H1 (cell line): ENCODE data around the gene LRRC4C. TPM values are rescaled to one million over a fixed set of nuclear protein-coding genes. Genes with fewer than 3 reads are reported as not detected.

ENCODE experiments used
- CTCF ChIA-PET: fragments of 300-600 bp; sonication (Branson Sonifier 250); formaldehyde crosslinking; loops from one replicate; lab custom pipeline; 2021; ENCODE audit not compliant: partially characterized antibody; lab: Charles Lee
- POLR2A ChIA-PET: fragments of 300-600 bp; sonication (Branson Sonifier 250); formaldehyde crosslinking; loops from one replicate; lab custom pipeline; 2021; ENCODE audit warnings: inconsistent platforms; ENCODE audit not compliant: partially characterized antibody; lab: Charles Lee
- DNase-seq, 2 experiments: peaks; one replicate each; pipeline versions ENCODE4 v3.0.0 to v3.0.0-alpha.2; 2010 to 2022; ENCODE audit warnings: low spot score in 2 of 2, low read depth in 1 of 2, mixed read lengths in 1 of 2
- FAIRE-seq: peaks from 2 replicates; lab custom pipeline; 2011; peaks lifted over from hg19 to GRCh38; lab: Jason Lieb, UNC
- H2AFZ ChIP-seq: 2 replicates; pipeline ENCODE4 v1.8.1; 2012; ENCODE audit warnings: low read length, inconsistent platforms
- H2AK5ac ChIP-seq: 2 replicates; pipeline ENCODE4 v1.6.1; 2013; ENCODE audit warnings: low read depth, low read length
- H2BK120ac ChIP-seq: replicated peaks from 2 replicates; pipeline ENCODE3; 2013; ENCODE audit warnings: low read depth, low read length, inconsistent platforms
- H2BK12ac ChIP-seq: 2 replicates; pipeline ENCODE4 v1.6.1; 2013; ENCODE audit warnings: low read depth, low read length
- H2BK15ac ChIP-seq: 2 replicates; pipeline ENCODE4 v1.6.1; 2013; ENCODE audit warnings: low read length
- H2BK20ac ChIP-seq: 2 replicates; pipeline ENCODE4 v1.6.1; 2013; ENCODE audit warnings: low read length
- H2BK5ac ChIP-seq: 2 replicates; pipeline ENCODE4 v1.6.1; 2013; ENCODE audit warnings: low read depth, low read length
- H3K14ac ChIP-seq: 2 replicates; pipeline ENCODE4 v1.6.1; 2013; ENCODE audit warnings: inconsistent platforms; ENCODE audit not compliant: insufficient read length
- H3K18ac ChIP-seq: 2 replicates; pipeline ENCODE4 v1.6.1; 2013; ENCODE audit warnings: low read length; ENCODE audit errors: extremely low read depth
- H3K23ac ChIP-seq: 2 replicates; pipeline ENCODE4 v1.6.1; 2013; ENCODE audit warnings: inconsistent platforms; ENCODE audit not compliant: insufficient read length
- H3K23me2 ChIP-seq: 2 replicates; pipeline ENCODE4 v1.6.1; 2013; ENCODE audit warnings: low read depth, low read length
- H3K27ac ChIP-seq: 2 replicates; pipeline ENCODE4 v1.6.1; 2011; ENCODE audit warnings: low read depth, low read length, inconsistent platforms
- H3K27me3 ChIP-seq, 4 experiments: replicated peaks in 1 of 4; 1 replicate in 1 of 4; 2 replicates in 3 of 4; pipeline versions ENCODE4 v1.6.1 to v1.8.1; 2011 to 2013; ENCODE audit warnings: low read length in 3 of 4, mild to moderate bottlenecking in 3 of 4, inconsistent platforms in 2 of 4, mixed read lengths in 2 of 4, moderate library complexity in 1 of 4; ENCODE audit not compliant: control insufficient read depth in 3 of 4, insufficient read depth in 3 of 4; ENCODE audit errors: extremely low read depth in 1 of 4
- H3K36me3 ChIP-seq, 4 experiments: 2 replicates each; pipeline versions ENCODE4 v1.6.1 to v1.8.1; 2011 to 2013; ENCODE audit warnings: mild to moderate bottlenecking in 4 of 4, low read length in 3 of 4, moderate library complexity in 2 of 4, control low read depth in 1 of 4, inconsistent platforms in 1 of 4; ENCODE audit not compliant: insufficient read depth in 4 of 4, control insufficient read depth in 2 of 4
- H3K4ac ChIP-seq: replicated peaks from 2 replicates; pipeline ENCODE3; 2013; ENCODE audit warnings: low read length, low read depth, mixed read lengths, inconsistent platforms; ENCODE audit not compliant: insufficient read length
- H3K4me1 ChIP-seq, 4 experiments: replicated peaks in 1 of 4; 1 replicate in 1 of 4; 2 replicates in 3 of 4; pipeline versions ENCODE4 v1.6.1 to v1.8.1; 2011 to 2013; ENCODE audit warnings: low read length in 3 of 4, inconsistent platforms in 2 of 4, mixed read lengths in 1 of 4; ENCODE audit not compliant: insufficient read depth in 4 of 4, control insufficient read depth in 3 of 4
- H3K4me2 ChIP-seq, 2 experiments: 2 replicates each; pipeline versions ENCODE4 v1.6.1 to v1.8.1; 2011 to 2013; ENCODE audit warnings: low read depth in 2 of 2, low read length in 2 of 2, control low read depth in 1 of 2, inconsistent platforms in 1 of 2, mild to moderate bottlenecking in 1 of 2; ENCODE audit not compliant: insufficient read depth in 1 of 2
- H3K4me3 ChIP-seq, 4 experiments: fragments of 200-600, 300-600 bp in 1 of 4; sonication (generic), shearing (Covaris generic), sonication (Bioruptor Twin) in 1 of 4; 2 replicates each; pipeline versions ENCODE4 v1.5.1 to v1.8.1; 2011 to 2016; ENCODE audit warnings: low read length in 4 of 4, low read depth in 3 of 4, control low read depth in 2 of 4, inconsistent platforms in 2 of 4, mild to moderate bottlenecking in 2 of 4, mixed read lengths in 1 of 4, moderate library complexity in 1 of 4; ENCODE audit not compliant: insufficient read depth in 2 of 4; ENCODE audit errors: extremely low read depth in 1 of 4
- H3K56ac ChIP-seq: replicated peaks from 2 replicates; pipeline ENCODE3; 2013; ENCODE audit warnings: low read depth, mild to moderate bottlenecking, mixed read lengths, low read length, inconsistent platforms; ENCODE audit not compliant: insufficient read length
- H3K79me1 ChIP-seq: 2 replicates; pipeline ENCODE4 v1.6.1; 2013; ENCODE audit warnings: low read depth, low read length, control low read depth
- H3K79me2 ChIP-seq, 2 experiments: 2 replicates each; pipeline versions ENCODE4 v1.6.1 to v1.8.1; 2012 to 2013; ENCODE audit warnings: low read length in 2 of 2, mild to moderate bottlenecking in 2 of 2, inconsistent platforms in 1 of 2; ENCODE audit not compliant: insufficient read depth in 2 of 2, control insufficient read depth in 1 of 2
- H3K9ac ChIP-seq, 4 experiments: replicated peaks in 1 of 4; 1 replicate in 1 of 4; 2 replicates in 3 of 4; pipeline versions ENCODE4 v1.6.1 to v1.8.1; 2011 to 2013; ENCODE audit warnings: low read depth in 3 of 4, low read length in 3 of 4, control low read depth in 2 of 4, mild to moderate bottlenecking in 2 of 4, moderate library complexity in 2 of 4, inconsistent platforms in 1 of 4; ENCODE audit errors: extremely low read depth in 1 of 4
- H3K9me3 ChIP-seq, 2 experiments: 2 replicates each; pipeline versions ENCODE4 v1.6.1 to v1.8.1; 2012 to 2013; ENCODE audit warnings: mild to moderate bottlenecking in 2 of 2, moderate library complexity in 2 of 2, control low read depth in 1 of 2, inconsistent platforms in 1 of 2, low read depth in 1 of 2, low read length in 1 of 2, mixed read lengths in 1 of 2; ENCODE audit not compliant: insufficient read depth in 2 of 2
- H4K20me1 ChIP-seq, 2 experiments: replicated peaks in 1 of 2; 2 replicates each; pipeline versions ENCODE3 to v1.8.1; 2011 to 2013; ENCODE audit warnings: inconsistent platforms in 2 of 2, low read length in 2 of 2, mild to moderate bottlenecking in 1 of 2; ENCODE audit not compliant: insufficient read depth in 2 of 2, control insufficient read depth in 1 of 2
- H4K5ac ChIP-seq: 2 replicates; pipeline ENCODE4 v1.6.1; 2013; ENCODE audit warnings: low read length, low read depth, mixed read lengths, inconsistent platforms; ENCODE audit not compliant: insufficient read length
- H4K8ac ChIP-seq: 2 replicates; pipeline ENCODE4 v1.8.0; 2013; ENCODE audit warnings: mild to moderate bottlenecking, moderate library complexity, low read length, inconsistent platforms; ENCODE audit not compliant: insufficient read depth; ENCODE audit errors: extremely low read depth
- H4K91ac ChIP-seq: replicated peaks from 2 replicates; pipeline ENCODE3; 2013; ENCODE audit warnings: low read length, mixed read lengths, inconsistent platforms; ENCODE audit not compliant: insufficient read length
- JUND ChIP-seq: IDR thresholded peaks from 2 replicates; pipeline ENCODE4 v1.6.1; 2011; ENCODE audit warnings: mild to moderate bottlenecking, improper control_type of control experiment, low read length
- POLR2AphosphoS5 ChIP-seq: IDR thresholded peaks from 2 replicates; pipeline ENCODE4 v1.6.1; 2011; ENCODE audit warnings: low read depth, low read length
- SP4 ChIP-seq: IDR thresholded peaks from 2 replicates; pipeline ENCODE4 v1.6.1; 2012; ENCODE audit warnings: low read length, inconsistent platforms
- WGBS, 2 experiments: shearing (Covaris generic) in 1 of 2; methylation state at CpG; one replicate each; pipeline versions ENCODE4 v1.1.6 to v1.1.7; 2013 to 2015; ENCODE audit warnings: low lambda C conversion rate in 2 of 2, mixed read lengths in 2 of 2, inconsistent platforms in 1 of 2, low coverage in 1 of 2, missing lambda C conversion rate in 1 of 2; ENCODE audit not compliant: insufficient replicate concordance in 2 of 2, insufficient coverage in 1 of 2, insufficient read length in 1 of 2; ENCODE audit errors: extremely low coverage in 1 of 2, missing lambda C conversion rate in 1 of 2; 5-methylcytosine and 5-hydroxymethylcytosine counted together
- polyA plus RNA-seq, 7 experiments: library from polyadenylated mRNA; depleted of rRNA in 3 of 7; stranded (reverse) in 5 of 7; unstranded in 2 of 7; fragments of >200 nt in 5 of 7; fragments of 200-250 nt in 2 of 7; gene quantifications; 1 replicate in 5 of 7; 2 replicates in 1 of 7; 4 replicates in 1 of 7; pipeline versions ENCODE4 v1.2.1 to v1.2.3, GENCODE V29; 2011 to 2013; ENCODE audit warnings: missing spikeins in 2 of 7, mixed read lengths in 2 of 7
- total RNA-seq: library from RNA; stranded (reverse); fragmentation: NEBNext Ultra II Directional; extraction: Animal tissue kit (Norgen Biotek cat#: 25700); gene quantifications from 2 replicates; pipeline ENCODE4 v1.2.1, GENCODE V29; 2021

The LRRC4C gene
- total and polyA plus RNA-seq, 2 of the 8 experiments (the other 6 are each of a cell fraction or from before 2014, with no cell fraction given): 0.23 to 2.2 TPM

DNA sequence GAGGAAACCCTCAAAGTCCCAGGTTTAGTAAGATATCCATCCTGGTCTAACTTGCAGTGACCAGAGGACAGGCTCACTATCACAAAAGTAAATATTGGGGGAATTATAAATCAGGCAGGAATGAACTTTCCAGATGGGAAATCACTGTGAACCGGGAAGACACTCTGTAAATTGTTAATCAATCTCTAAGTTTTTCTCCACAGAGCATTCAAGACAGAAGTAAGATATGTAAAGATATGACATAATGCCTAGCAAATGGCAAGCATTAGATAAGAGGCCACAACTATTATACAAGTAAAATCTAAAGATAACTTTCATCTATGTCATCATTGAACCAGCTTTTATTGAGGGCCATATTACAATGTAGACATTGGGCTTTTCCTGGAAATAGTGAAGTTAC lies 35.3 kb upstream of the LRRC4C start:
- H2AK5ac ChIP-seq: no peak overlapping the region
- H3K56ac ChIP-seq: no peak overlapping the region
- H2BK5ac ChIP-seq: no peak overlapping the region
- no peak overlapping the region for H3K14ac ChIP-seq
- CTCF ChIA-PET: no interaction called here
- no peaks in the 10 kb centered on the region for H4K20me1 ChIP-seq
- no peak overlapping the region for H3K4me2 ChIP-seq
- H2AFZ ChIP-seq: no peak overlapping the region
- no peak overlapping the region for H4K91ac ChIP-seq
- H3K23ac ChIP-seq: no peak overlapping the region
- no peak overlapping the region for H3K18ac ChIP-seq
- H2BK120ac ChIP-seq: no peak overlapping the region
- no peak overlapping the region for H2BK12ac ChIP-seq
- H4K8ac ChIP-seq: no peak overlapping the region
- H3K27me3 ChIP-seq: no peaks in the 10 kb centered on the region
- no peak for TF ChIP-seq JUND
- no peak for TF ChIP-seq POLR2AphosphoS5
- no peak for TF ChIP-seq SP4
- FAIRE-seq (no peak), DNase-seq (no peak)
- no peaks in the 10 kb centered on the region for H3K79me1 ChIP-seq
- no peak overlapping the region for H3K27ac ChIP-seq
- no peak overlapping the region for H3K4me3 ChIP-seq
- H3K79me2 ChIP-seq: no peaks in the 10 kb centered on the region
- H3K4ac ChIP-seq: no peak overlapping the region
- H2BK20ac ChIP-seq: no peak overlapping the region
- no peak overlapping the region for H4K5ac ChIP-seq
- H3K36me3 ChIP-seq: no peaks in the 10 kb centered on the region
- H3K9ac ChIP-seq: no peak overlapping the region
- POLR2A ChIA-PET: no interaction called here
- H2BK15ac ChIP-seq: no peak overlapping the region
- H3K4me1 ChIP-seq: peaks cover 0 to 10% (median 4%) of the 10 kb centered on the region in 4 experiments; a peak in 5 of 7 replicates
- no peaks in the 10 kb centered on the region for H3K9me3 ChIP-seq
- H3K23me2 ChIP-seq: no peaks in the 10 kb centered on the region
- 86% methylated on average over 1 of the region's 1 CpG; no CpG with 5 or more reads in 1 of the 2 experiments for WGBS, 2 experiments
